Activated CD8-positive, alpha-beta T cell treated with anti-CD3 and anti-CD28 coated beads, Interleukin-2, amount 10 ng/mL, durations not matched to agents 7 days and 5 days (primary cell): ENCODE measurements around the gene LYZL2. TPM values are rescaled to one million over a fixed set of nuclear protein-coding genes. Genes with fewer than 3 reads are reported as not detected.
A peak's percentile ranks its signal among the peaks of the same experiment; 100 is the strongest.

Experiments used
- ATAC-seq: fragments of 150-1000 bp; cut with Tn5 transposase; one replicate; pipeline ENCODE4 v1.10.0; 2021; ENCODE audit warnings: moderate library complexity
- CTCF ChIA-PET: fragments of 350-600 bp; sonication (Branson Sonifier 250); formaldehyde crosslinking; loops from one replicate; lab custom pipeline; 2021; ENCODE audit warnings: antibody characterized with exemption; lab: Charles Lee
- POLR2A ChIA-PET: fragments of 350-600 bp; sonication (Branson Sonifier 250); formaldehyde crosslinking; loops from one replicate; lab custom pipeline; 2021; ENCODE audit warnings: antibody characterized with exemption; lab: Charles Lee
- DNase-seq: peaks from one replicate; pipeline ENCODE4 v3.0.0-alpha.2; 2020
- H3K27ac Mint-ChIP-seq: one replicate; pipeline ENCODE4 v1.8.0; 2021; ENCODE audit warnings: mild to moderate bottlenecking, mixed read lengths
- H3K27me3 Mint-ChIP-seq: one replicate; pipeline ENCODE4 v1.8.0; 2021; ENCODE audit warnings: low read depth, mixed read lengths
- H3K36me3 Mint-ChIP-seq: one replicate; pipeline ENCODE4 v1.8.0; 2021; ENCODE audit warnings: low read depth, mixed read lengths
- H3K4me1 Mint-ChIP-seq: one replicate; pipeline ENCODE4 v1.8.0; 2021; ENCODE audit warnings: low read depth, mixed read lengths
- H3K4me3 Mint-ChIP-seq: one replicate; pipeline ENCODE4 v1.8.0; 2021; ENCODE audit warnings: mild to moderate bottlenecking, mixed read lengths
- H3K9me3 Mint-ChIP-seq: one replicate; pipeline ENCODE4 v1.8.0; 2022; ENCODE audit warnings: mixed read lengths; ENCODE audit not compliant: insufficient read depth
- total RNA-seq, 2 experiments: library from RNA; stranded (reverse); gene quantifications; one replicate each; pipeline ENCODE4 v1.2.3, GENCODE V29; 2021

Gene LYZL2
- total RNA-seq, 2 experiments from 2014 or later = not detected

- CTCF ChIA-PET = interaction anchor here (1.1 to 5.2 kb wide), 9 partner anchors 26 to 232 kb away, joined by 3 to 32 read pairs (median 7); no protein-coding TSS in a partner anchor
- H3K4me3 Mint-ChIP-seq = no peak overlapping the region
- H3K27me3 Mint-ChIP-seq = peaks cover 24% of the 10 kb centered on the region
- no peak for DNase-seq
- POLR2A ChIA-PET = no interaction called here
- no peaks in the 10 kb centered on the region for H3K36me3 Mint-ChIP-seq
- H3K9me3 Mint-ChIP-seq = no peaks in the 10 kb centered on the region
- no peak for ATAC-seq
- H3K27ac Mint-ChIP-seq = no peak overlapping the region
- H3K4me1 Mint-ChIP-seq = peaks cover 3% of the 10 kb centered on the region
These were observed 40.1 kb downstream of the LYZL2 start for GRCh38 chr10:30589441-30589840.

GRCh38 chr10:30587522-30588031 is 42.0 kb downstream of the LYZL2 start:
- ATAC-seq (no peak), DNase-seq (no peak)
- Mint-ChIP-seq H3K4me1 (peaks cover 10% of the 10 kb centered on the region), H3K27ac (no peak overlapping the region), H3K4me3 (no peak overlapping the region), H3K36me3 (no peaks in the 10 kb centered on the region), H3K9me3 (no peaks in the 10 kb centered on the region), H3K27me3 (peaks cover 10% of the 10 kb centered on the region)
- CTCF ChIA-PET = interaction anchor here (1.4 to 1.5 kb wide), 2 partner anchors 52 to 196 kb away, joined by 5 to 6 read pairs; no protein-coding TSS in a partner anchor
- POLR2A ChIA-PET = no interaction called here

DNA sequence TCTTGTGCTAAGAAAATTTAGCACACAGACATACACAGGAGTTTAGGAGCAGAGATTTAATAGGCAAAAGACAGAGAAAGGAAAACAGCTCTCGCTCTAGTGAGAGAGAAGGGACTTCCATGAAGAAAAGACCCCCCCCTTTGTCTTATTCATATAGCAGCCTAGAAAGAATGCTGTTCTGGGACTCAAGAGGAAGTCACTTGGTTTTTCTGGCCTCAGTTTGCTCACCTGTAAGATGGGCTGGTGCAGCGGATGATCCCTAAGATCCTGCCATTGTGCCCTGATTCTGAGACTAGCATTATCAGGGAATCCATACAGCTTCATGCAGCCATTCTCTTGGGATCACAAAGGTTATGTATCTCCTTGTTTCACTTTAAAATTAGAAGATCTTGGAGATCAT is 42.7 kb downstream of the LYZL2 start:
- ATAC-seq = no peak
- H3K27me3 Mint-ChIP-seq = peaks cover 7% of the 10 kb centered on the region
- no peaks in the 10 kb centered on the region for H3K9me3 Mint-ChIP-seq
- POLR2A ChIA-PET = no interaction called here
- H3K27ac Mint-ChIP-seq = no peak overlapping the region
- CTCF ChIA-PET = interaction anchor here (0.5 to 1.5 kb wide), 4 partner anchors 34 to 195 kb away, joined by 3 to 6 read pairs (median 4); no protein-coding TSS in a partner anchor
- peaks cover 10% of the 10 kb centered on the region for H3K4me1 Mint-ChIP-seq
- DNase-seq = no peak
- H3K4me3 Mint-ChIP-seq = no peak overlapping the region
- H3K36me3 Mint-ChIP-seq = no peaks in the 10 kb centered on the region

- DNase-seq (peak; percentile 29), ATAC-seq (peak; percentile 59)
- H3K4me3 Mint-ChIP-seq = peak overlapping the region; percentile 46
- CTCF ChIA-PET = interaction anchor here (0.7 to 2.6 kb wide), 11 partner anchors 9 to 224 kb away, joined by 3 to 19 read pairs (median 3); no protein-coding TSS in a partner anchor
- peak overlapping the region; percentile 36 for H3K27ac Mint-ChIP-seq
- H3K9me3 Mint-ChIP-seq = no peaks in the 10 kb centered on the region
- no peaks in the 10 kb centered on the region for H3K36me3 Mint-ChIP-seq
- peaks cover 5% of the 10 kb centered on the region for H3K27me3 Mint-ChIP-seq
- peaks cover 7% of the 10 kb centered on the region for H3K4me1 Mint-ChIP-seq
- POLR2A ChIA-PET = interaction anchor here (0.6 kb wide), 1 partner anchor 216 kb away, joined by 3 read pairs; no protein-coding TSS in a partner anchor
These were observed 45.7 kb downstream of the LYZL2 start for GRCh38 chr10:30583778-30584415.

GRCh38 chr10:30581779-30582380 is 47.7 kb downstream of the LYZL2 start:
- no peak overlapping the region for H3K27ac Mint-ChIP-seq
- POLR2A ChIA-PET = no interaction called here
- ATAC-seq = no peak
- H3K27me3 Mint-ChIP-seq = peaks cover 5% of the 10 kb centered on the region
- no peak overlapping the region for H3K4me3 Mint-ChIP-seq
- DNase-seq = peak; percentile 47
- no peaks in the 10 kb centered on the region for H3K9me3 Mint-ChIP-seq
- H3K4me1 Mint-ChIP-seq = peaks cover 7% of the 10 kb centered on the region
- H3K36me3 Mint-ChIP-seq = no peaks in the 10 kb centered on the region
- CTCF ChIA-PET = interaction anchor here (0.7 to 4.1 kb wide), 50 partner anchors 8 to 1545 kb away, joined by 3 to 62 read pairs (median 4); partner anchors contain the start of gene LYZL2

DNA sequence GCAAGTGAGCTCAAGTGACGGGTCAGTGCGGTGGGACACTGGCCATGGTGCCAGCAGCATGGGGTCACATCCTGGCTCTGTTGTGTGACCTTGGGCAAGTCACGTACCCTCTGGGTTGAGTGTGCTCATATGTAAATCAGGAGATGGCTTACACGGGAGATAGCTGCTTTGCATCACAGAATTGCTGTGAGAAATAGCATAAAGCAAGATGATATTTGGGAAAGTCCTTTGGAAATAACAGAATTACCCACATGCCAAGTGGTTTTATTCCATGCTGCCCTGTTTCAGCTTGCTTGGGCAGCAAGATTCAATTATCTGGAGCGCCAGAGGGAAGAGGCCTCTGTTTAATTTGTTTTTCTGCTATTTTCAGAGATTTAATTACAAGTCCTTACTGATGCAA is 48.9 kb downstream of the LYZL2 start:
- POLR2A ChIA-PET = no interaction called here

DNA sequence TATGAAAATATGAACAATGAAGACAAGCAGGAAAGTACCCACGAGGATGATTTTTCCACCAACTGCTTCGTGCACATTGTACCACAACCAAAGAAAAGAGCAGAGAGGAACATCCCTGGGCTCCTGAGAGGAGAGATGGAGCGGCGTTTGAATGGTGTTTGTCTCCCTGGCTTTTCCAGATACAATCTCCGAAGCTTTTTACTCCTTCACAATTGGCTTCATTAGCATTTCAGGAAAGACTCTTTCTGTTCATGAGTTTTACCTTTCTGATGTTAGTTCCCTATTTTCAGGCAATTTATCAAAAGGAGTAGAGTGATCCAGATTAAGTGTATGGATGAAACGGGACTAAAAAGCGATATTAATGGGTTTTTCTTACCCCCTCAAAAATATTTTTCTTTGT is 49.3 kb downstream of the LYZL2 start:
- ChIA-PET CTCF (interaction anchor here (1.4 to 4.1 kb wide), 10 partner anchors 11 to 195 kb away, joined by 4 to 62 read pairs (median 12); no protein-coding TSS in a partner anchor), POLR2A (no interaction called here)
- H3K27me3 Mint-ChIP-seq = peaks cover 5% of the 10 kb centered on the region
- no peak overlapping the region for H3K27ac Mint-ChIP-seq
- peaks cover 7% of the 10 kb centered on the region for H3K4me1 Mint-ChIP-seq
- H3K4me3 Mint-ChIP-seq = no peak overlapping the region
- no peaks in the 10 kb centered on the region for H3K36me3 Mint-ChIP-seq
- ATAC-seq = no peak
- H3K9me3 Mint-ChIP-seq = no peaks in the 10 kb centered on the region
- no peak for DNase-seq

More for the DNA sequence above, 48.9 kb downstream of the LYZL2 start:
- Mint-ChIP-seq H3K9me3 (no peaks in the 10 kb centered on the region), H3K36me3 (no peaks in the 10 kb centered on the region), H3K27me3 (peaks cover 5% of the 10 kb centered on the region), H3K4me3 (no peak overlapping the region), H3K27ac (no peak overlapping the region), H3K4me1 (peaks cover 7% of the 10 kb centered on the region)
- ATAC-seq = no peak
- CTCF ChIA-PET = interaction anchor here (1.1 to 4.1 kb wide), 16 partner anchors 10 to 582 kb away, joined by 3 to 62 read pairs (median 6); no protein-coding TSS in a partner anchor
- no peak for DNase-seq

- POLR2A ChIA-PET = no interaction called here
- H3K36me3 Mint-ChIP-seq = no peaks in the 10 kb centered on the region
- H3K4me1 Mint-ChIP-seq = peaks cover 7% of the 10 kb centered on the region
These were observed 50.0 kb downstream of the LYZL2 start for GRCh38 chr10:30579574-30579973.

GRCh38 chr10:30577048-30577447 is 52.5 kb downstream of the LYZL2 start:
- ChIA-PET POLR2A (no interaction called here), CTCF (no interaction called here)
- H3K27ac Mint-ChIP-seq = no peak overlapping the region
- H3K9me3 Mint-ChIP-seq = no peaks in the 10 kb centered on the region
- H3K4me3 Mint-ChIP-seq = no peak overlapping the region
- peaks cover 15% of the 10 kb centered on the region for H3K27me3 Mint-ChIP-seq
- H3K4me1 Mint-ChIP-seq = no peaks in the 10 kb centered on the region
- ATAC-seq (no peak), DNase-seq (no peak)
- no peaks in the 10 kb centered on the region for H3K36me3 Mint-ChIP-seq

More at GRCh38 chr10:30579574-30579973, 50.0 kb downstream of the LYZL2 start:
- CTCF ChIA-PET = interaction anchor here (1.4 to 4.1 kb wide), 5 partner anchors 10 to 170 kb away, joined by 4 to 62 read pairs (median 27); no protein-coding TSS in a partner anchor
- Mint-ChIP-seq H3K27me3 (peaks cover 8% of the 10 kb centered on the region), H3K27ac (no peak overlapping the region), H3K9me3 (no peaks in the 10 kb centered on the region), H3K4me3 (no peak overlapping the region)
- DNase-seq = no peak
- ATAC-seq = no peak

DNA sequence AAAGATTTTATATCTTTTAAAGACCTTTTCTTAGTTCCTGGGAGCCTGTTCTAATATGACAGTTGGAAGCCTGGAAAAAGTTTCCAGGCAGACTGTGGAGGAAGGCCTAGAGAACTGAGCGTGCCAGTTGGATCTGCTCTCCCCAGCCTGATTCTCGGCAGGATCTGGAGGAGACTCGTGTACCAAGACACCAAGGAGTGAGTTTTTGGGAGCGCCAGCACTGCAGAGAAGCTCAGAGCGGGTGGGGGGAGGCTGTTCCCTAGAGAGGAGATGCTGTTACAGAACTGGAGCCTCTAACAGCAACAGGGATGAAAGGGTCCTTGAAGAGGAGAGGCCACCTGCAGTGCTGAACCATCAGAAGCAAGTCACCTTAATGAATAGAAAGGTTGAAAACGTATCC is 52.9 kb downstream of the LYZL2 start:
- ChIA-PET CTCF (no interaction called here), POLR2A (interaction anchor here (0.6 kb wide), 1 partner anchor 120 kb away, joined by 4 read pairs; no protein-coding TSS in a partner anchor)
- no peak overlapping the region for H3K4me3 Mint-ChIP-seq
- no peaks in the 10 kb centered on the region for H3K9me3 Mint-ChIP-seq
- no peaks in the 10 kb centered on the region for H3K36me3 Mint-ChIP-seq
- DNase-seq = no peak
- H3K4me1 Mint-ChIP-seq = no peaks in the 10 kb centered on the region
- no peak for ATAC-seq
- no peak overlapping the region for H3K27ac Mint-ChIP-seq
- H3K27me3 Mint-ChIP-seq = peaks cover 15% of the 10 kb centered on the region

GRCh38 chr10:30574432-30574796 is 55.1 kb downstream of the LYZL2 start:
- H3K27me3 Mint-ChIP-seq = peaks cover 20% of the 10 kb centered on the region
- no peak overlapping the region for H3K4me3 Mint-ChIP-seq
- H3K9me3 Mint-ChIP-seq = no peaks in the 10 kb centered on the region
- no peak for DNase-seq
- no peak for ATAC-seq
- CTCF ChIA-PET = interaction anchor here (1.7 kb wide), 1 partner anchor 17 kb away, joined by 7 read pairs; no protein-coding TSS in a partner anchor
- H3K4me1 Mint-ChIP-seq = no peaks in the 10 kb centered on the region
- no peaks in the 10 kb centered on the region for H3K36me3 Mint-ChIP-seq
- POLR2A ChIA-PET = no interaction called here
- H3K27ac Mint-ChIP-seq = no peak overlapping the region
